Adrenal gland (tissue), 19 donors: ENCODE data around the gene TNNT3. TPM values are rescaled to one million over a fixed set of nuclear protein-coding genes. Genes with fewer than 3 reads are reported as not detected.

Source experiments
- DNase-seq, 7 donors: peaks; one replicate each; pipeline ENCODE4 v3.0.0-alpha.2; 2019 to 2020
- H3K27ac ChIP-seq, 5 donors: fragments of 200-600 bp; sonication (generic) in 4 of 5; 1 replicate in 3 of 5; 2 replicates in 2 of 5; pipeline versions ENCODE4 v1.5.1 to v1.8.0; 2016 to 2020; ENCODE audit warnings: mild to moderate bottlenecking in 1 of 5
- H3K27me3 ChIP-seq: fragments of 200-600 bp; 2 replicates; pipeline ENCODE4 v1.8.0; 2021
- H3K36me3 ChIP-seq, 2 donors: fragments of 200-600 bp; replicated peaks in 1 of 2; 1 replicate in 1 of 2; 2 replicates in 1 of 2; pipeline versions ENCODE4 v1.5.1 to v1.8.0; 2018 to 2022
- H3K4me1 ChIP-seq, 2 donors: fragments of 200-600 bp; replicated peaks in 1 of 2; 1 replicate in 1 of 2; 2 replicates in 1 of 2; pipeline versions ENCODE4 v1.5.1 to v1.8.0; 2018 to 2021
- H3K4me3 ChIP-seq, 4 donors: fragments of 200-600 bp; sonication (generic) in 3 of 4; one replicate each; pipeline ENCODE4 v1.5.1; 2016 to 2018
- H3K9me3 ChIP-seq, 3 donors: fragments of 200-600 bp; sonication (generic) in 1 of 3; replicated peaks in 1 of 3; 1 replicate in 2 of 3; 2 replicates in 1 of 3; pipeline versions ENCODE4 v1.5.1 to v1.8.0; 2016 to 2021
- CTCF ChIP-seq, 6 experiments: fragments of 450-650 bp in 4 of 6; fragments of 200-600 bp in 2 of 6; sonication (generic) in 1 of 6; IDR thresholded peaks; 1 replicate in 5 of 6; 2 replicates in 1 of 6; pipeline versions ENCODE4 v1.5.1 to v1.8.0; 2016 to 2021; ENCODE audit warnings: antibody characterized with exemption in 6 of 6, mild to moderate bottlenecking in 2 of 6, moderate library complexity in 1 of 6
- POLR2A ChIP-seq, 2 donors: fragments of 450-650 bp; IDR thresholded peaks; one replicate each; pipeline ENCODE4 v1.6.1; 2017; ENCODE audit warnings: antibody characterized with exemption in 2 of 2, mild to moderate bottlenecking in 2 of 2, moderate library complexity in 1 of 2
- WGBS, 4 donors: extraction: QIAGEN DNeasy Blood & Tissue Kit in 2 of 4; methylation state at CpG; one replicate each; pipeline versions ENCODE4 v1.1.5 to v1.1.7; 2013 to 2017; 5-methylcytosine and 5-hydroxymethylcytosine counted together
- intact Hi-C, 2 donors: fragments of 100-400 bp; cut with DNase I; formaldehyde crosslinking; loops; one replicate each; pipeline versions ENCODE4 v1.14.1 to v1.15.0; 2022 to 2023
- long read RNA-seq, 10 donors: library from polyadenylated mRNA in 3 of 10; unstranded in 2 of 10; stranded (forward) in 1 of 10; transcript quantifications; one replicate each; pipeline ENCODE4 v2.0.0 and lab custom pipeline, GENCODE V29; 2021 to 2026
- polyA plus RNA-seq, 3 donors: library from polyadenylated mRNA; stranded (reverse); fragments of 200-250 nt in 2 of 3; fragments of 350-450 nt in 1 of 3; fragmentation: Illumina TruSeq in 1 of 3; extraction: RNeasy Lipid Tissue Mini Kit (QIAGEN cat#74804) in 1 of 3; gene quantifications; one replicate each; pipeline ENCODE4 v1.2.3, GENCODE V29; 2013 to 2014
- total RNA-seq, 9 donors: library from RNA; depleted of rRNA in 4 of 9; stranded (reverse); fragments of >200 nt in 4 of 9; fragments of 120-200 nt in 1 of 9; fragmentation: NEBNext Ultra II Directional in 1 of 9; extraction: Animal tissue kit (Norgen Biotek cat#: 25700) in 1 of 9; gene quantifications; one replicate each; pipeline versions ENCODE4 v1.1.0 to v1.2.4, GENCODE V29; 2013 to 2023
- donor health status: healthy with polysubstance abuse.
- donor health status: Bipolar disorder and iron deficiency.
- donor health status: DM: yes; HTN: yes; CAD: no.
- donor health status: DM: no; HTN: no; CAD: no.
- donor health status: DM: no; HTN: no; CAD: no.
- donor health status: DM: yes; HTN: yes; CAD: no.

The TNNT3 gene
- total RNA-seq, result 10 to 100 TPM in 1 of 9 donors, 1 to 10 TPM in 4, under 1 TPM in 3, not detected in 1; 0.81 to 12.2 (median 4.4) TPM
- 10 to 100 TPM in 1 of 3 donors, 1 to 10 TPM in 2; 1.0 to 10.6 (median 5.8) TPM for polyA plus RNA-seq
- long read RNA-seq, donor 1, result 0 reads
- long read RNA-seq, donor 2, partial matches to known transcripts, result 0 of 2 reads
- long read RNA-seq, donor 2, other reads (novel, unspliced or antisense), result 0 of 2 reads
- long read RNA-seq, donor 3, result 0 reads
- long read RNA-seq, donor 4, result 0 reads
- long read RNA-seq, donor 5, partial matches to known transcripts, result 0 of 1 reads
- long read RNA-seq, donor 5, other reads (novel, unspliced or antisense), result 1 of 1 reads
- long read RNA-seq, donor 6, partial matches to known transcripts, result 0 of 1 reads
- long read RNA-seq, donor 6, other reads (novel, unspliced or antisense), result 1 of 1 reads
- long read RNA-seq, donor 7, partial matches to known transcripts, result 0 of 2 reads
- long read RNA-seq, donor 7, other reads (novel, unspliced or antisense), result 0 of 2 reads
- long read RNA-seq, donor 8, partial matches to known transcripts, result 0 of 3 reads
- long read RNA-seq, donor 8, other reads (novel, unspliced or antisense), result 0 of 3 reads
- long read RNA-seq, donor 9, partial matches to known transcripts, result 0 of 5 reads
- long read RNA-seq, donor 9, other reads (novel, unspliced or antisense), result 0 of 5 reads
- long read RNA-seq, donor 10, result 0 reads

- DNase-seq, result peak in 1 of 7 donors; percentile 14
- 79 to 83% (median 81%) methylated on average over 17 to 31 of the region's 31 CpGs for WGBS, 4 donors
- Histone ChIP-seq H3K4me1 (peaks cover 0 to 3% of the 10 kb centered on the region in 2 donors), H3K27ac (peak within 1 kb of the TSS in 1 of 5 donors; percentile 20), H3K4me3 (no peak within 1 kb of the TSS), H3K27me3 (no peaks in the 10 kb centered on the region), H3K9me3 (no peaks in the 10 kb centered on the region), H3K36me3 (no peaks in the 10 kb centered on the region)
- TF ChIP-seq POLR2A (IDR thresholded peaks at IDR 0.05), result no peak
- no peak for TF ChIP-seq CTCF (IDR thresholded peaks at IDR 0.05)
- intact Hi-C loops, result loop anchor here (5.0 kb wide), 3 partner anchors 37 to 227 kb away; partner anchors contain the start of gene TNNI2 (in 1 of the 2)
Measured at GRCh38 chr11:1919391-1920127, at the start of gene TNNT3. TSS of gene TNNT3 (plus strand) at chr11:1919703. CDS start at chr11:1922875, 3,172 bp downstream.

GRCh38 chr11:1870326-1870696 is 49.2 kb upstream of the TNNT3 start:
- no peaks in the 10 kb centered on the region for H3K27me3 ChIP-seq
- no peak for DNase-seq
- H3K4me1 ChIP-seq, result peaks cover 22 to 47% of the 10 kb centered on the region in 2 donors
- intact Hi-C loops, result no loop called here
- no peaks in the 10 kb centered on the region for H3K36me3 ChIP-seq
- no peaks in the 10 kb centered on the region for H3K9me3 ChIP-seq
- peak overlapping the region; percentile 71 to 97 (median 88) for H3K27ac ChIP-seq
- TF ChIP-seq CTCF (IDR thresholded peaks at IDR 0.05) (no peak), POLR2A (IDR thresholded peaks at IDR 0.05) (no peak)
- H3K4me3 ChIP-seq, result peak overlapping the region in 3 of 4 donors; percentile 25 to 60 (median 32)
- 42 to 64% (median 44%) methylated on average over 10 to 12 of the region's 12 CpGs for WGBS, 4 donors

- TF ChIP-seq CTCF (IDR thresholded peaks at IDR 0.05), result no peak
- TF ChIP-seq POLR2A (IDR thresholded peaks at IDR 0.05), result peak; percentile 16 to 61
- H3K27ac ChIP-seq, result peak overlapping the region; percentile 71 to 97 (median 88)
- WGBS, 4 donors, result 26 to 42% (median 32%) methylated on average over 23 to 50 of the region's 50 CpGs
Measured at GRCh38 chr11:1870721-1871466, 48.6 kb upstream of the TNNT3 start.

More at GRCh38 chr11:1870721-1871466, 48.6 kb upstream of the TNNT3 start:
- intact Hi-C loops, result no loop called here
- Histone ChIP-seq H3K36me3 (no peaks in the 10 kb centered on the region), H3K4me1 (peaks cover 23 to 45% of the 10 kb centered on the region in 2 donors), H3K9me3 (no peaks in the 10 kb centered on the region), H3K4me3 (peak overlapping the region in 3 of 4 donors; percentile 25 to 60 (median 32)), H3K27me3 (no peaks in the 10 kb centered on the region)
- DNase-seq, result peak in 5 of 7 donors; percentile 79 to 88 (median 83)
